ENCODE data around the gene POU6F2.

Gene POU6F2

GRCh38 chr7:39130274-39130673, 152.6 kb downstream of the POU6F2 start:
- DNase-seq: no peak

DNA sequence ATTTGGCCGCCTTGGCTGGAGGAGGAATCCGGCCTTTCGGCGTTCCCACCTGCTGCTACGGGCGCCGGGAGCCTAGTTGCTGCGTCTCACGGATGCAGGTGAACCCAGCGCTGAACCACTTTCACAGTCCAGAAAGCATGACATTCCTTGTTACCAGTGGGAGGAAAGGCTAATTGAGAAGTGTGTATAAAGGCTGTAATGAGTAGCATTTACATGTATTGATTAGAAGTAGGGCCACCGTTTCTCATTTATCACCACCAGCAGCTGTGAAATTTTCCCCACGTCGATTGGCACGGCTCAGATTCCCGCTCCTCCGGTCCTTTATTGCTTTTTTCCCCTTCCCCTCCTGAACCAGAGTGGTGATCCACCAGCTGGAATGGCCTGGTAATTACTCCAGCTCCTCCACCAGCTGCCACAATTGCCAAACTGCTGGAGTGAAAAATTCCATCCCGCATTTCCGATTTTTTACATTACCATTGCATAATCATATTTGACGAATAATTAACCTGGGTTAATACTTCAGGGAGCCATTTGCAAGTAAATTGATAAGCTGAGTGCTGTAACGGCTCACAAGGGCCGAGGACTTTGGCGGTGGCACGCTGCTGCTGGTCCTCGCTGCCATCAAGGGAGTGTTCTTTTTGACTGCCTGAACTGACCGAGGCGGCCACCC, 153.3 kb downstream of the POU6F2 start:
- no peak for DNase-seq

- DNase-seq: no peak
These were observed 154.6 kb downstream of the POU6F2 start for GRCh38 chr7:39132306-39132705.

- no peak for DNase-seq
These were observed 155.4 kb downstream of the POU6F2 start for GRCh38 chr7:39133088-39133487.

DNA sequence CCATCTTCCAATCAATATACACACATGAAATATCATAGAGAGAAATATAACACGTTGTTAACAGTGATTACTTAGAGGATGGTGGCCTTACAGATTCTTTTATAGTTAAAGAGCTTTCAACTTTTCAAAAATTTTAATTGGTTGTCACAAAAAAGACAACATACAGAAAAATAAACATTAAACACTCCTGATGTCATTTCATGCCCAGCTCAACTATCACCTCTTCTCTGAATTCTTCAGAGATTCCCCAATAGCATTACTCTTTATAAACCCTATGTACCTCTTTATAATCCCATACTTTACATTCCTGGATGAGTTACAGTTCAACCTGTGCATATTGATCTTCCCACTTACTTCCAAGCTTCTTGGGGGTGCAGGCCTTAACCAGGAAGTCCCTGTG, 159.8 kb downstream of the POU6F2 start:
- no peak for DNase-seq

- DNase-seq: no peak
These were observed 165.0 kb downstream of the POU6F2 start for GRCh38 chr7:39142750-39143149.

DNA sequence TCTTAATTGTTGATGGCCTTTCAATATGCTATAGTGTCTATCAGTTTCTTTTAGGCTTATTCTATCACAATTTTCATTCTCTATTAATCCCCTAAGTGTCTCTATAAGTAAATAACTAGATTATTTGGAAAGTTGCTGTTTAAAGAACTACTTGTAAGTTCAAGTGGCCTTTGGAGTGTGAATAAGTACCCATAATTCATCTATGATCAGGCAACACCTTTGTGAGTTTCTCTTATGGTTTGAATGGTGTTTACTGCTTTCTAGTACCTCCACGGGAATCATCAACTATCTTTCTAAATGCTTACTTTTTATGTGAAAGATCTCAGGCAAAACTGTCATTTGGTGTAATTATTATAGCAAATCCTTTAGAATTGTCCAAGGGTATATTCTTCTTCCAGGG, 166.7 kb downstream of the POU6F2 start:
- DNase-seq: no peak

GRCh38 chr7:39145283-39145682, 167.6 kb downstream of the POU6F2 start:
- DNase-seq: no peak

- no peak for DNase-seq
These were observed 168.2 kb downstream of the POU6F2 start for GRCh38 chr7:39145935-39146334.

DNA sequence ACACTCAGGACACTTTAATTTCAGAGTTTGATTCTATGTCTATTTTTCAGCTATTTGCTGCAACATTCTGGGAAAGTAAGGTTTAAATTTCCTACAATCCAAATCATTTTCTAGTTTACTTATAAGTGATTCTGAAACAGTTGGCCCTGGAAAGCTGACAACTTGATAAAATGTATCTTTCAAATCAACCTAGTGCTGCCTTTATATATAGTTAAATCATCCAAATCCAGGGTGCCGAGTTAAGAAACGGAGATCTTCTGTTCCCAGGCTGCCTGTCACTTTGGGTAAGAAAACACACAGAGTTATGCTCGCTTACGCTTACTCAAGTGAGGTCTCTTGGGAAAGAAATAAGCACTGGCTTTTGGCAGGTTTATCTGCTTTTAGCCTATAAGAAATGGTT, 175.0 kb downstream of the POU6F2 start:
- no peak for DNase-seq

DNA sequence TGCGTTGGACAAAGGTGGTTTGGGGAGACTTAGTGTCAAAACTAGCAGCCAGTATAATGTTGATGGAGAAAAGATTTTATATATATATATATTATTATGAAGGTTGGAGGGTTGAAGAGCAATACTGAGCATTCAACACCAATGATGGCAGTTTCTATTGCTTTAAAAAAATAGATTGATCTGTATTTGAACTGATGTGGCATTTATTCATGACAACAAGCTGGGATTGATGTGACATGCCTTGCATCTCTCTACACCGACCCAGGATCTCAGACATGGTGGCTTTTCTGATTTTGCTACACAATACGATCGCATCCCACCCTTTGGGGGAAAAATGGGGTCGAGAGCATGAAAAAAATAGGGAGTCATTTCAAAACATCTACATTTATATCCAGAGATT, 175.4 kb downstream of the POU6F2 start:
- no peak for DNase-seq

DNA sequence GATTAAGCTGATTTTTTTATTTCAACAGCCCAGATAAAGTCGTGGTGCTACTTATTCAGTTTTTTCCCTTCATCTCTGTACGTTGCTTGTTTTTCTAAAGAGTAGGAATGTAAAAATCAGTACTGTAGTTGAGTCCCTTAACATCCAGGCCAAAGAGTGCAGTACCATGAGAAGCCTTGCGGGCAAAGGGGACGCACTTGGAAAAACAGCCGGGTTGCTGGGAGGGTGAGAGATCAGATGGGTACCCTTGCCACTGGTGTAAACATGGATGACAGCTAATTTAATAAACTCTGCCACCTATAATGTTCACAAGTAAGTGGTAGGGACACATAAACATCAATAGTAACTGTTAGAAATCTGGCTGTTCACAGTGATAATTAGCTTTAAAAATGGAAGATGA, 175.9 kb downstream of the POU6F2 start:
- no peak for DNase-seq

GRCh38 chr7:39154815-39155214, 177.1 kb downstream of the POU6F2 start:
- no peak for DNase-seq

GRCh38 chr7:39158367-39158766, 180.7 kb downstream of the POU6F2 start:
- DNase-seq: no peak

DNA sequence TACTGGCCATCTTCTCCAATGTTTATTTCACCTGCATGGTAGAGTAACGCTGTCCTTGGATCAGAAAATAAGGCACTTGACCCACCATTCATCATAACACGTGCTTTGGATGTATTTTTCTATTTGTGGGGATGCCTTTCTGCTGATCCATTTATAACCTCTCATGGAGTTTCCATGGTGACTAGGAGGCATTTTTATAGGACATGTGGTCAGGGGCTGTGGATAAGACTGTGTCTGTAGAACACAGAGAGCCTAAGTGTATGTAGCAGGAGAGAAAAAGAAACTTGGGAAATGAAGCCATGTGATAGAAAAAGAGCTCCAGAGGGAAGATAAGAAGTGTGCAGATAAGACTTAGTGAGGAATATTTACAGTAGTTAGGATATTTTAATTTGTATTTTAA, 184.2 kb downstream of the POU6F2 start:
- no peak for DNase-seq

GRCh38 chr7:39164887-39165286, 187.2 kb downstream of the POU6F2 start:
- DNase-seq: no peak

GRCh38 chr7:39168403-39169098, 190.8 kb downstream of the POU6F2 start:
- no peak for DNase-seq

DNA sequence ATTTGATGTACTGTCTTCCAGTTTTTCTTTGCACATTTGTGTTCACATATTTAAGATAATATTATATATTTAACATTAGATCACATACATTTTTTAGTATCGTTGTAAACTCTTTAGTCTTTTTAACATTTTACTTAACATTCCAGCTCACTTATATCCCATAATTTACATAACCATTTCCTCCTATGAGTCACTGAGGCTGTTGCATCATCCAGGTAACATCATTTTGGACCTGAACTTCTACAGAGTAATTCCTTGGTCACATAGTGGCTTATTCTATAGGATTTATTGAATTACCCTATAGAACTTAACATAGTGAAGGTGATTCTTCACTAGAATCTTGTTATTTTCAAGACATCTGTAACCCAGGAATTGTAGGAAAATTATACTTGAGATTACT, 194.4 kb downstream of the POU6F2 start:
- DNase-seq: no peak

GRCh38 chr7:39181398-39181797, 203.7 kb downstream of the POU6F2 start:
- no peak for DNase-seq

DNA sequence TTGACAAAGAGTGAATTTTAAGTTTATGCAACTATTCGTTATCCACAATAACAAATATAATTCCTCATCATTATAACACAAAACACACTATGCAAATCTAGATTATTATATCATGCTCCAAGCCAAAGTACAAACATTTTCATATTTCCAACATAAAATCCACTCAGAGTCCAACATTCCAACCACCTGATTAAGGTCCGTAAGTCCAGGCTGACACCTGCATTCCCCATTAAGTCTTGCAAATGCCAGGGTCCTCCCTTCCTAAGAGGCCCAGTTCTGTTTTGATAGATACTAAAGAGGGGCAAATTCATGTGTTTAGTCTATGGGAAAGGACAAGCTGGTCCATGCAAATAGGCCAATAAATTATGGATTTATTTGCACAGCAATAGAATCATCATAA, 206.1 kb downstream of the POU6F2 start:
- DNase-seq: no peak

GRCh38 chr7:39184391-39184790, 206.7 kb downstream of the POU6F2 start:
- DNase-seq: no peak

- DNase-seq: no peak
These were observed 208.4 kb downstream of the POU6F2 start for GRCh38 chr7:39186131-39186530.

DNA sequence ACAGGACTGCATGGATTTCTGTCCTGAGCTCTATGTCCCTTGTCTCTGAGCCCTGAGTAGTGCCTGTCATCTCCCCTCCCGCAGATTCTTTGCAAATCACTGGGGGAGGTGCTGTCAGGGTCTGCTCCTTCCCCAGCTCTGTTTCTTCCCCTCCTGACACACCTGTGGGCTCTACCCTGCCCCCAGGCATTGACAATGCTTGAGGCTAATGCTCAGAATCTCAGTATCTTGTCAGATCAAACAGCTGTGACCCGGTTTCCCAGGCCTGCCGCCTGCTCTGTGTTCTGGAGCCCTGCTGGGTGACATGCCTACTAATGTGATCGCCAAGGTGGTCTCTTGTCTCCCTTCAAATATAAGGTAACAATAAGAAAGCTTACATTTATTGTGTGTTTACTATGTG, 209.0 kb downstream of the POU6F2 start:
- DNase-seq: no peak

DNA sequence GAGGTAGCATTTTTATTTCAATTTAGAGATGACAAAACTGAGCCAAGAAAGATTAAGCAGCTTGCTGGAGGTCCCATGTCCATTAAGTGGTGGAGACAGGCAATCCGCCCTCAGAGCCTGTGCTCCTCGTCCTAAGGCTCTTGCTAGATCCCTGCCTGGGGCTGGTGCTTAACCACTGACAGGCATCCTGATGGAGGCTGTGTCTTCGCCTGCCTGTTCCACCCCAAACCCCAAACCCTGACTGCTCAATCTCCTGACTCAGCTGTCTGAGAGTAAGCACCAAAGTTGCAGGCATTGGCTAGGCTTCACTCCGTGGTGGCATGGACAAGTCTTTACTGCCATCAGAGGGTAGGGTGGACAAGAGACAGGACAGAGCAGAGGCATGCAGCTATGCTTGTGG, 209.4 kb downstream of the POU6F2 start:
- DNase-seq: no peak

DNA sequence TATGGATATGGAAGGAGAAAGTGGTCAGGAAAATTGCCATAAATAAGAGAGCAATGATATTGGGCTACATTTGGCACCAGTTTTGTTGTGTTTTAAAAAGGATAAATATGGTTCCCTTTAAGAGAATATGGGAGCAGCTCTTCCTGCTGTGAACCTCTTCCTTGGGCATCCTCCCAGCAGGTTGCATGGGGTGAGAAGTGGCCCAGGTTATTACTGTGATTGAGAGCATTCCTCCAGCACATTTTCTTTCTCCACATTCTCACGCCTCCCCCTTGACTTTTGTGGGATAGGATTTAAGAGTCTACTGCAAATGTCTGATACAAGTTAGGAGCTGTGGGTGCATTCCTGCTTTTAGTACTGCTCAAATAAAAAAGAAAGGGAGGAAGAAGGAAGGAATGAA, 214.8 kb downstream of the POU6F2 start:
- no peak for DNase-seq

Data from activated T-cell treated with anti-CD3 and anti-CD28 coated beads for 4 hours (primary cell).